ENCODE data around the gene RAB5B. TPM values are rescaled to one million over a fixed set of nuclear protein-coding genes. Genes with fewer than 3 reads are reported as not detected.

RAB5B gene
- total RNA-seq, 1 experiment from 2014 or later: 73.9 TPM

DNA sequence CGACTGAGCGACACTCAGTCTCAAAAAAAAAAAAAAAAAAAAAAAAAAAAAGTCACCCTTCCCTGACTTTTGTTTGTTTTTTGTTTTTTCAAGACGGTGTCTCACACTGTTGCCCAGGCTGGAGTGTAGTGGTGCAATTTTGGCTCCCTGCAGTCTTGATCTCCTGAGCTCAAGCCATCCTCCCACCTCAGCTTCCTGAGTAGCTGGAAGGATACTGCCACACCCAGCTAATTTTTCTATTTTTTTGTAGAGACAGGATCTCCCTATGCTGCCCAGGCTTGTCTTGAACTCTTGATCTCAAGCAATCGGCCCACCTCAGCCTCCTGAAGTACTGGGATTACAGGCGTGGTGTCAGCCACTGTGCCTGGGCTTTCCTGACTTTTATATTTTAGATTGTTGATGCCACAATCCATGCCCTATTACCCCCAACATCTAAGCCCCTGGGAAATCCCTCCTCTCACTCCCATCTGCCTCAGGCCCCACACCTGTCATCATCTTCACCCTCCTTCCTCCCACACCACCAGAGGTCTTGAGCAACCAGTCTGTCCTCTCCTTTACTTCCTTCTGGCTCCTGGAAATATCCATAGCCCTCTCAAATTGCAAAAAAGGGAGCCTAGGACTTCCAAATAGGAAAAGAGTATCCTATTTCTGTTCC lies 54.8 kb downstream of the RAB5B start:
- DNase-seq (ENCODE audit: low spot score): no peak
- Histone ChIP-seq H3K36me3 (ENCODE audit: insufficient read depth, low read length, poor library complexity, severe bottlenecking) (no peaks in the 10 kb centered on the region), H3K4me3 (ENCODE audit: low read depth, low read length, poor library complexity, severe bottlenecking) (no peak overlapping the region), H3K9me3 (ENCODE audit: low read depth, low read length, poor library complexity, severe bottlenecking) (no peaks in the 10 kb centered on the region), H3K27ac (ENCODE audit: low read depth, low read length, poor library complexity, severe bottlenecking) (no peak overlapping the region), H3K27me3 (replicated peaks; ENCODE audit: insufficient read depth, low read depth, low read length, poor library complexity) (no peaks in the 10 kb centered on the region), H3K4me1 (ENCODE audit: insufficient read depth, low read length, poor library complexity, severe bottlenecking) (no peaks in the 10 kb centered on the region)
- BruUV-seq (replicated peaks): no TSS peak
- intact Hi-C loops (cut with micrococcal nuclease; ENCODE audit: unreplicated experiment): loop anchor here (2.0 kb wide), 1 partner anchor 32 kb away; the partner anchor contains the start of gene SUOX
- TF ChIP-seq EZH2 (IDR thresholded peaks at IDR 0.05; ENCODE audit: borderline replicate concordance, low read depth, low read length, poor library complexity, severe bottlenecking) (no peak), CTCF (conservative IDR thresholded peaks at IDR 0.05; ENCODE audit: low read depth, low read length) (no peak)
- CTCF ChIA-PET: interaction anchor here (0.6 to 2.2 kb wide), 3 partner anchors 9 to 290 kb away, joined by 4 to 14 read pairs (median 11); no protein-coding TSS in a partner anchor
- POLR2A ChIA-PET (ENCODE audit: low non-redundant PET): no interaction called here

GRCh38 chr12:56029166-56029519 lies 55.3 kb downstream of the RAB5B start:
- Histone ChIP-seq H3K4me1 (ENCODE audit: insufficient read depth, low read length, poor library complexity, severe bottlenecking) (no peaks in the 10 kb centered on the region), H3K27me3 (replicated peaks; ENCODE audit: insufficient read depth, low read depth, low read length, poor library complexity) (no peaks in the 10 kb centered on the region), H3K9me3 (ENCODE audit: low read depth, low read length, poor library complexity, severe bottlenecking) (no peaks in the 10 kb centered on the region), H3K27ac (ENCODE audit: low read depth, low read length, poor library complexity, severe bottlenecking) (no peak overlapping the region), H3K4me3 (ENCODE audit: low read depth, low read length, poor library complexity, severe bottlenecking) (no peak overlapping the region), H3K36me3 (ENCODE audit: insufficient read depth, low read length, poor library complexity, severe bottlenecking) (no peaks in the 10 kb centered on the region)
- CTCF ChIA-PET: interaction anchor here (0.8 to 2.2 kb wide), 3 partner anchors 33 to 291 kb away, joined by 3 to 14 read pairs (median 11); no protein-coding TSS in a partner anchor
- no peak for DNase-seq (ENCODE audit: low spot score)
- no peak for TF ChIP-seq EZH2 (IDR thresholded peaks at IDR 0.05; ENCODE audit: borderline replicate concordance, low read depth, low read length, poor library complexity, severe bottlenecking)
- no peak for TF ChIP-seq CTCF (conservative IDR thresholded peaks at IDR 0.05; ENCODE audit: low read depth, low read length)
- intact Hi-C loops (cut with micrococcal nuclease; ENCODE audit: unreplicated experiment): loop anchor here (2.0 kb wide), 1 partner anchor 32 kb away; the partner anchor contains the start of gene SUOX
- POLR2A ChIA-PET (ENCODE audit: low non-redundant PET): no interaction called here
- no TSS peak for BruUV-seq (replicated peaks)

DNA sequence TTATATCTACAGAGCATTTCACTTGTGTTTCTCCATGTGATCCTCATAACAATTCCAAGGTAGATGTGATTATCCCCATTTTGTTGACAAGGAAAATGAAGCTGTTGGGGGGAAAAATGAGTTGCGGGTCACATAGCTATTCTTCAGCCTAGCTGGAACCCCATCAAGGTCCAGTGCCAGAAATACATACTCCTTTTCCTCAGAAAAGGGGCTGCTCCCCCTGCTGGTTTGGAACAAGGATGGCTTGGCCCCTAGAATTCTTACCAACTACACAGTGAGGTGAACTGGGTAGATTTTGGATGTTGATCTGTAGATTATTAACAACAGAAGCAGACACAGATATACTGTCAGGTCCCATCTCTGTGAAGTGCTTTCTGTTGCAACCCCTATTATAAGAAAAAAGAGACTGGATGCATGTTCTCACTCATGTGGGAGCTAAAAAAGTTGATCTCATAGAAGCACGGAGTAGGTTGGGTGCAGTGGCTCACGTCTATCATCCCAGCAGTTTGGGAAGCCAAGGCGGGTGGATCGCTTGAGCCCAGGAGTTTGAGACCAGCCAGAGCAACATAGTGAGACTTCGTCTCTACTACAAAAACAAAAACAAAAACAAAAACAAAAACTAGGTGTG lies 55.9 kb downstream of the RAB5B start:
- ChIA-PET POLR2A (ENCODE audit: low non-redundant PET) (no interaction called here), CTCF (interaction anchor here (0.6 to 2.2 kb wide), 6 partner anchors 11 to 291 kb away, joined by 3 to 14 read pairs (median 4); no protein-coding TSS in a partner anchor)
- BruUV-seq (replicated peaks): no TSS peak
- Histone ChIP-seq H3K27ac (ENCODE audit: low read depth, low read length, poor library complexity, severe bottlenecking) (no peak overlapping the region), H3K27me3 (replicated peaks; ENCODE audit: insufficient read depth, low read depth, low read length, poor library complexity) (no peaks in the 10 kb centered on the region), H3K4me3 (ENCODE audit: low read depth, low read length, poor library complexity, severe bottlenecking) (no peak overlapping the region), H3K4me1 (ENCODE audit: insufficient read depth, low read length, poor library complexity, severe bottlenecking) (no peaks in the 10 kb centered on the region), H3K9me3 (ENCODE audit: low read depth, low read length, poor library complexity, severe bottlenecking) (no peaks in the 10 kb centered on the region), H3K36me3 (ENCODE audit: insufficient read depth, low read length, poor library complexity, severe bottlenecking) (no peaks in the 10 kb centered on the region)
- intact Hi-C loops (cut with micrococcal nuclease; ENCODE audit: unreplicated experiment): loop anchor here (2.0 kb wide), 1 partner anchor 33 kb away; the partner anchor contains the start of gene SUOX
- TF ChIP-seq CTCF (conservative IDR thresholded peaks at IDR 0.05; ENCODE audit: low read depth, low read length) (peak; percentile 82), EZH2 (IDR thresholded peaks at IDR 0.05; ENCODE audit: borderline replicate concordance, low read depth, low read length, poor library complexity, severe bottlenecking) (no peak)
- DNase-seq (ENCODE audit: low spot score): peak; percentile 73

All from A673 (cell line).